Uterus (tissue), 2 donors: ENCODE measurements around the gene HOXD1.

Experiments
- POLR2A ChIP-seq, 2 donors: fragments of 450-650 bp; IDR thresholded peaks; one replicate each; pipeline ENCODE4 v1.6.1; 2016; ENCODE audit warnings: antibody characterized with exemption in 2 of 2, mild to moderate bottlenecking in 1 of 2, moderate library complexity in 1 of 2
- TF ChIP-seq, protein P1 (sequence below), 4 experiments: fragments of 200-600 bp in 2 of 4; fragments of 450-650 bp in 2 of 4; sonication (generic) in 2 of 4; IDR thresholded peaks; one replicate each; pipeline ENCODE4 v1.5.1; 2016 to 2019; ENCODE audit warnings: antibody characterized with exemption in 4 of 4, mild to moderate bottlenecking in 2 of 4, moderate library complexity in 1 of 4

DNA sequence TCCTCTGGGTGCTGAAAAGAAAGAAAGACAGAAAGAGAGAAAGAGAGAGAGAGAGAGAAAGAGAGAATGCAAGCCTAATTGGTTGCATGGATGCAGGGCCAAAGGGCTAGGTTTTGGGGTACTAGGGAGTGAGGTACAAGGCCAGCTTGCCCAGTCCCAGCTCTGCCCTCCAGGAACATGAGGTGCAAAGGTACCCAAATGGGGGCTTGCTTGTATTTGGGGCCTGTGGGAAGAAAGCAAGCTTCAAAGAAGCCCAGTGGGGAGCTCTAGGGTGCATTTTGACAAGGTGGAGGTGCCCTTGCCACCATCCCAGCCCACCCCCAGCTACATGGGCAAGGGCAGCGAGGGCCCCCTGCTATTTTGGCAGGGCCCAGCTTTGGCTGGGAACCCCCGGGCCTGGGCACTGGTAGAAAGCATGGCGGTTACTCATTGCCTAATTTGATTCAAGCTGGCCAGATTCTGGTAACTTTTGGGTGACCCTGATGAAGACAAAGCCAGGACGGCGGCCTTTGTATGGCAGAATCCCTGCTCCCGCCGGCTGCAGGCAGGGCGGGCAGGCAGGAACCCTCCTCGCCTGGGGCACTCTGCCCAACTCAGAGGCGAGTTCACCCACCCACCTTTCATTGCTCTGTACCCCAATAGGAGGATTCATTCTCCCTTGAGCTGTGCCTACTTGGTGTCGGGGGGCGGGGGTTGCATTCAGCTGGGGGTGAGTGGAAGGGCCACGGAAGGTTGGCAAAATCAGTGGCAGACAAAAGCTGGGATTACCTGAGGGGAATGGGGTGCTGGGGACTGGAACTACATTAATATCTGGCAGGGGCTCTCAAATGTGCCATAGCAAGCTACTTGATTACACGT, 37.7 kb upstream of the HOXD1 start:
- TF ChIP-seq, protein P1, sequence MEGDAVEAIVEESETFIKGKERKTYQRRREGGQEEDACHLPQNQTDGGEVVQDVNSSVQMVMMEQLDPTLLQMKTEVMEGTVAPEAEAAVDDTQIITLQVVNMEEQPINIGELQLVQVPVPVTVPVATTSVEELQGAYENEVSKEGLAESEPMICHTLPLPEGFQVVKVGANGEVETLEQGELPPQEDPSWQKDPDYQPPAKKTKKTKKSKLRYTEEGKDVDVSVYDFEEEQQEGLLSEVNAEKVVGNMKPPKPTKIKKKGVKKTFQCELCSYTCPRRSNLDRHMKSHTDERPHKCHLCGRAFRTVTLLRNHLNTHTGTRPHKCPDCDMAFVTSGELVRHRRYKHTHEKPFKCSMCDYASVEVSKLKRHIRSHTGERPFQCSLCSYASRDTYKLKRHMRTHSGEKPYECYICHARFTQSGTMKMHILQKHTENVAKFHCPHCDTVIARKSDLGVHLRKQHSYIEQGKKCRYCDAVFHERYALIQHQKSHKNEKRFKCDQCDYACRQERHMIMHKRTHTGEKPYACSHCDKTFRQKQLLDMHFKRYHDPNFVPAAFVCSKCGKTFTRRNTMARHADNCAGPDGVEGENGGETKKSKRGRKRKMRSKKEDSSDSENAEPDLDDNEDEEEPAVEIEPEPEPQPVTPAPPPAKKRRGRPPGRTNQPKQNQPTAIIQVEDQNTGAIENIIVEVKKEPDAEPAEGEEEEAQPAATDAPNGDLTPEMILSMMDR (IDR thresholded peaks at IDR 0.05): no peak
- TF ChIP-seq POLR2A (IDR thresholded peaks at IDR 0.05): no peak
